ENCODE measurements around the gene ILKAP. TPM values are rescaled to one million over a fixed set of nuclear protein-coding genes. Genes with fewer than 3 reads are reported as not detected.
A peak's percentile ranks its signal among the peaks of the same experiment; 100 is the strongest.

ILKAP gene
- total and polyA plus RNA-seq, 2 of the 4 experiments (the other 2 are of a cell fraction) = 13.3 to 44.2 TPM

DNA sequence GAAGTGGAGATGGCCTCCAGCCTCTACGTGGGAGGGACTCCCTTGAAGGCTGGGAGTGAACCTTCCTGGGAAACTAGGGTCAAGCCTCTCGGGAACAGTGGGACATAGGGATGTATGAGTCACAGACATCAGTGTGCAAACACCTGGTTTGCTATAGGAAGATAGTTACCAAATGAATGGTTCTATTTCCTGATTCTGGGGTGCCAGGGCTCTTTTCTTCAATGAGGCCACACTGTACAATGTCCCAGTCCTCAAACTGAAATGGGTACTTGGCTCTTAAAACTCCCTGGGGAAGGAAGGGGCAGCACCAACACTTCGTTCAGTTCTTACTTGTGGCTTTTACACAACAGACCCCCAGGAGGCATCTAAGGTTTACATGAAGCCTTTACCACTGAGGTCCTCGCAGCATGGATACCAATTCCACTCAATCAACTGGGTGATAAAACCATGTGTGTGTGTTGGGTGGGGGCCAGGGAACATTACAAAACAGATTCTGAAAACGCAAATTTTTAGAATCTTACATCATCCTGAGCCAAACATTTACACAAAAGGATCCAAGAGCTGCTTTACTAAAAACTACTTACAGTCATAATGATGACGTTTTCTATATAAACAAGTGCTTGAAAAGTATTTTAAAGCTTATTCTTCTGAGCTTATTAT lies 34.3 kb downstream of the ILKAP start (continued):
- TF ChIP-seq MAFK (IDR thresholded peaks at IDR 0.05; ENCODE audit: low read depth, low read length) (no peak), MXI1 (IDR thresholded peaks at IDR 0.05; ENCODE audit: borderline replicate concordance, low read depth, low read length) (0 out of 2 replicates have a peak, but pooled peaks have one; percentile 56), FOS (IDR thresholded peaks at IDR 0.05; ENCODE audit: low read depth, low read length) (peak; percentile 36; the same call in 1 of the 2 replicates), MAZ (IDR thresholded peaks at IDR 0.05; ENCODE audit: borderline replicate concordance, low read depth, low read length) (no peak), BHLHE40 (IDR thresholded peaks at IDR 0.05; ENCODE audit: low read depth, low read length) (no peak)
